DND-41 (cell line): ENCODE measurements around the gene IL20.

Source experiments
- CTCF ChIP-seq: IDR thresholded peaks from 2 replicates; pipeline ENCODE4 v1.5.1; 2012; ENCODE audit warnings: borderline replicate concordance, low read length, moderate library complexity, mild to moderate bottlenecking; ENCODE audit not compliant: poor library complexity, severe bottlenecking; ENCODE audit errors: extremely low read depth
- EZH2 ChIP-seq: IDR thresholded peaks from 3 replicates; pipeline ENCODE4 v1.6.1; 2012; ENCODE audit warnings: borderline replicate concordance, low read depth, mild to moderate bottlenecking, moderate library complexity, low read length, inconsistent platforms; ENCODE audit not compliant: severe bottlenecking

- TF ChIP-seq CTCF (no peak), EZH2 (no peak)
Observed at GRCh38 chr1:206896261-206896660, 30.8 kb downstream of the IL20 start.
